Mammary epithelial cell (primary cell): Measurements from ENCODE around the gene ALDH3A1.

Experiments
- EZH2 ChIP-seq: IDR thresholded peaks from 2 replicates; pipeline ENCODE4 v1.6.1; 2012; ENCODE audit warnings: low read length, inconsistent platforms, borderline replicate concordance
- TF ChIP-seq, protein P1 (sequence below), 2 donors: IDR thresholded peaks in 1 of 2; conservative IDR thresholded peaks in 1 of 2; 2 replicates each; pipeline ENCODE4 v1.5.1; 2011 to 2012; ENCODE audit warnings: inconsistent platforms in 2 of 2, low read length in 2 of 2, mild to moderate bottlenecking in 2 of 2, control low read depth in 1 of 2, low read depth in 1 of 2; ENCODE audit not compliant: insufficient read depth in 1 of 2; ENCODE audit errors: extremely low read depth in 1 of 2

DNA sequence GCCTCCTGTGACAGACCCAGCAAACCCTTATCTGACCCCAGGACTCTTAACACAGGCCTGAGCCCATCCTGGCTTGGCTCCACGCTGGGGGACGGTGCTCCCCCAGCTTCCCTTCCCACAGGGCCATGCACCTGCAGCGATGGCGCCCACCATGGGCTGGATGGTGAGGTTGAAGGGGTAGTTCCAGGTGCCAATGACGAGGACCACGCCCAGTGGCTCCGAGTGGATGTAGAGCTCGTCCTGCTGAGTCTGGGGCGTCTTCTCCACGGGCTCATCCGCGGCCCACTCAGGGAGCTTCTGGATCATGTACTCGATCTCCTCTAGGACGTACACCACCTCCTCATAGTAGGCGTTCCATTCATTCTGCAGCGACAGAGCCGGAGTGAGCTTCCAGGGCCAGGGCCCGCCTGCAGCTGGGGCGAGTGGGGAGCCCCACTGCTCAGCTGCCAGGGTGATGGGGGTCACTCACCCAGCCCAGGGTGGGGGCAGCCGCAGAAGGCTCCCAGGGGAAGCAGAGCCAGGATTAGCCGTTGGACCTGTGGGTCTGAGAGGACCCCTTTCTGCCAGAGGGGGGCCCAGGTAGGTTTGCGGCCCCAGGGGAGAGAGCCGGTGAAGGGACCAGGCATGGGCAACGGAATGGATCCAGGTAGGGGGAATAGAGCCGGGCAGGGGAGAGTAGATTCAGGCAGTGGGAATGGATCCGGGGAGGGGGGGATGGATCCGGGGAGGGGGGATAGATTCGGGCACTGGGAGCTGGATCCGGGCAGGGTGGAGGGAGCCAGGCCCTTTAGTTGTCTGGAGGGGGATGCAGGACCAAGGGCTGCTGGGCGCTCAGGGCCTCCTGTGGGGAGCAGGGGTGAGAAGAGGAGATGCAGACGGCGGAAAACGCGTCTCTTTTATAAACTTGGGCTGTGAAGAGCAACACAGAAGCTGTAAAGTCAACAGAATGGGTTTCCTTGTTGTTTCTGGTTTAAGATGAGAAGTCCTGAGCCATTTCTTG is 4.7 kb downstream of the ALDH3A1 start:
- TF ChIP-seq, protein P1, sequence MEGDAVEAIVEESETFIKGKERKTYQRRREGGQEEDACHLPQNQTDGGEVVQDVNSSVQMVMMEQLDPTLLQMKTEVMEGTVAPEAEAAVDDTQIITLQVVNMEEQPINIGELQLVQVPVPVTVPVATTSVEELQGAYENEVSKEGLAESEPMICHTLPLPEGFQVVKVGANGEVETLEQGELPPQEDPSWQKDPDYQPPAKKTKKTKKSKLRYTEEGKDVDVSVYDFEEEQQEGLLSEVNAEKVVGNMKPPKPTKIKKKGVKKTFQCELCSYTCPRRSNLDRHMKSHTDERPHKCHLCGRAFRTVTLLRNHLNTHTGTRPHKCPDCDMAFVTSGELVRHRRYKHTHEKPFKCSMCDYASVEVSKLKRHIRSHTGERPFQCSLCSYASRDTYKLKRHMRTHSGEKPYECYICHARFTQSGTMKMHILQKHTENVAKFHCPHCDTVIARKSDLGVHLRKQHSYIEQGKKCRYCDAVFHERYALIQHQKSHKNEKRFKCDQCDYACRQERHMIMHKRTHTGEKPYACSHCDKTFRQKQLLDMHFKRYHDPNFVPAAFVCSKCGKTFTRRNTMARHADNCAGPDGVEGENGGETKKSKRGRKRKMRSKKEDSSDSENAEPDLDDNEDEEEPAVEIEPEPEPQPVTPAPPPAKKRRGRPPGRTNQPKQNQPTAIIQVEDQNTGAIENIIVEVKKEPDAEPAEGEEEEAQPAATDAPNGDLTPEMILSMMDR (conservative IDR thresholded peaks at IDR 0.05 in 1 of 2, IDR thresholded peaks at IDR 0.05 in 1 of 2; ENCODE audit: extremely low read depth in 1 of 2, insufficient read depth in 1 of 2, low read depth in 1 of 2, low read length in 2 of 2) = no peak
- no peak for TF ChIP-seq EZH2
